OCI-LY3 (cell line): ENCODE results near the gene ACAA2.

Source experiments
- CTCF ChIP-seq: fragments of 200-600, 300-600 bp; sonication (generic); IDR thresholded peaks from 2 replicates; pipeline ENCODE4 v1.5.1; 2014; ENCODE audit warnings: antibody characterized with exemption, low read length, low read depth
- EZH2phosphoT487 ChIP-seq: fragments of 200-600 bp; shearing (Covaris generic); IDR thresholded peaks from 2 replicates; pipeline ENCODE4 v1.6.1; 2018; ENCODE audit warnings: antibody characterized with exemption, mixed run types, low read depth

- no peak for TF ChIP-seq CTCF
- no peak for TF ChIP-seq EZH2phosphoT487
Observed at GRCh38 chr18:49794743-49795142, 18.6 kb downstream of the ACAA2 start.
